ENCODE results near the gene DGKH.

- TF ChIP-seq CTCF (IDR thresholded peaks at IDR 0.05) (no peak), POLR2A (IDR thresholded peaks at IDR 0.05) (no peak)
These were observed 9.6 kb upstream of the DGKH start for GRCh38 chr13:42038661-42039456.

Data from body of pancreas (tissue), 4 donors.